ENCODE measurements around the gene DYDC2.

DYDC2 gene

GRCh38 chr10:80315391-80315790 lies 41.2 kb upstream of the DYDC2 start (continued):
- TF ChIP-seq OSR1 (CRISPR knock-in tag; IDR thresholded peaks at IDR 0.05) = no peak
- no peak for TF ChIP-seq ARNTL (CRISPR knock-in tag; IDR thresholded peaks at IDR 0.05; ENCODE audit: borderline replicate concordance, low read depth)
- TF ChIP-seq GLIS3 (CRISPR knock-in tag; IDR thresholded peaks at IDR 0.05) = no peak
- no peak for TF ChIP-seq RARB (CRISPR knock-in tag; IDR thresholded peaks at IDR 0.05)
- TF ChIP-seq PATZ1 (CRISPR knock-in tag; IDR thresholded peaks at IDR 0.05; ENCODE audit: borderline replicate concordance) = no peak
- TF ChIP-seq PPARA (CRISPR knock-in tag; IDR thresholded peaks at IDR 0.05; ENCODE audit: borderline replicate concordance) = no peak
- TF ChIP-seq BACH2 (CRISPR knock-in tag; IDR thresholded peaks at IDR 0.05; ENCODE audit: borderline replicate concordance) = no peak
- TF ChIP-seq ZFP3 (CRISPR knock-in tag; IDR thresholded peaks at IDR 0.05) = no peak

DNA sequence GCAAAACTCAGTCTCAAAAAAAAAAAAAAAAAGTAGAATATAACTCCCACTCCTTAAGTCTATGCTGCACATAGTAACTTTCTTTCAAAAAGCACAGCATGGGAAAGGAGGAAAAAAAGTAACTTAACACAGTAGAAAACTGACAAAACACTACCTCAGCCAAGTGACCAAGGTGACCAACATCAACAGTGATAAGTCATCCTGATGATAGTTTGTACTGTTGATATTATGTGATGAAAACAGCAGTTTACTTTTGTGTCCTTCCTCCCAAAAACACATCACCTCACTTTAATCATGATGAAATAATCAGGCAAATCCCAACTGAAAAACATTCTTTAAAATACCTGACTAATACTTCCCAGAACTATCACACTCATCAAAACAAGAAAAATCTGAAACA lies 37.8 kb upstream of the DYDC2 start:
- TF ChIP-seq GLIS3 (CRISPR knock-in tag; IDR thresholded peaks at IDR 0.05) (no peak), TCF4 (CRISPR knock-in tag; IDR thresholded peaks at IDR 0.05; ENCODE audit: borderline replicate concordance) (no peak), PPARA (CRISPR knock-in tag; IDR thresholded peaks at IDR 0.05; ENCODE audit: borderline replicate concordance) (no peak), ZNF565 (CRISPR knock-in tag; conservative IDR thresholded peaks at IDR 0.05; ENCODE audit: low read depth) (no peak), CSDC2 (CRISPR knock-in tag; IDR thresholded peaks at IDR 0.05) (no peak), POU6F1 (CRISPR knock-in tag; IDR thresholded peaks at IDR 0.05; ENCODE audit: borderline replicate concordance, low read depth) (no peak), ZNF70 (CRISPR knock-in tag; IDR thresholded peaks at IDR 0.05) (no peak), ESRRG (CRISPR knock-in tag; IDR thresholded peaks at IDR 0.05) (no peak), ZFP30 (CRISPR knock-in tag; IDR thresholded peaks at IDR 0.05) (no peak), RARB (CRISPR knock-in tag; IDR thresholded peaks at IDR 0.05) (no peak), ZC3H10 (CRISPR knock-in tag; IDR thresholded peaks at IDR 0.05) (no peak), PATZ1 (CRISPR knock-in tag; IDR thresholded peaks at IDR 0.05; ENCODE audit: borderline replicate concordance) (no peak), ZNF8 (CRISPR knock-in tag; IDR thresholded peaks at IDR 0.05) (no peak), ZFP3 (CRISPR knock-in tag; IDR thresholded peaks at IDR 0.05) (no peak)
- TF ChIP-seq, protein P1, sequence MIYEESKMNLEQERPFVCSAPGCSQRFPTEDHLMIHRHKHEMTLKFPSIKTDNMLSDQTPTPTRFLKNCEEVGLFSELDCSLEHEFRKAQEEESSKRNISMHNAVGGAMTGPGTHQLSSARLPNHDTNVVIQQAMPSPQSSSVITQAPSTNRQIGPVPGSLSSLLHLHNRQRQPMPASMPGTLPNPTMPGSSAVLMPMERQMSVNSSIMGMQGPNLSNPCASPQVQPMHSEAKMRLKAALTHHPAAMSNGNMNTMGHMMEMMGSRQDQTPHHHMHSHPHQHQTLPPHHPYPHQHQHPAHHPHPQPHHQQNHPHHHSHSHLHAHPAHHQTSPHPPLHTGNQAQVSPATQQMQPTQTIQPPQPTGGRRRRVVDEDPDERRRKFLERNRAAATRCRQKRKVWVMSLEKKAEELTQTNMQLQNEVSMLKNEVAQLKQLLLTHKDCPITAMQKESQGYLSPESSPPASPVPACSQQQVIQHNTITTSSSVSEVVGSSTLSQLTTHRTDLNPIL (CRISPR knock-in tag; IDR thresholded peaks at IDR 0.05; ENCODE audit: low read depth) = no peak
- no peak for ATAC-seq

GRCh38 chr10:80319318-80319717 lies 37.3 kb upstream of the DYDC2 start:
- TF ChIP-seq, protein P2, sequence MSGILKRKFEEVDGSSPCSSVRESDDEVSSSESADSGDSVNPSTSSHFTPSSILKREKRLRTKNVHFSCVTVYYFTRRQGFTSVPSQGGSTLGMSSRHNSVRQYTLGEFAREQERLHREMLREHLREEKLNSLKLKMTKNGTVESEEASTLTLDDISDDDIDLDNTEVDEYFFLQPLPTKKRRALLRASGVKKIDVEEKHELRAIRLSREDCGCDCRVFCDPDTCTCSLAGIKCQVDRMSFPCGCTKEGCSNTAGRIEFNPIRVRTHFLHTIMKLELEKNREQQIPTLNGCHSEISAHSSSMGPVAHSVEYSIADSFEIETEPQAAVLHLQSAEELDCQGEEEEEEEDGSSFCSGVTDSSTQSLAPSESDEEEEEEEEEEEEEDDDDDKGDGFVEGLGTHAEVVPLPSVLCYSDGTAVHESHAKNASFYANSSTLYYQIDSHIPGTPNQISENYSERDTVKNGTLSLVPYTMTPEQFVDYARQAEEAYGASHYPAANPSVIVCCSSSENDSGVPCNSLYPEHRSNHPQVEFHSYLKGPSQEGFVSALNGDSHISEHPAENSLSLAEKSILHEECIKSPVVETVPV (CRISPR knock-in tag; IDR thresholded peaks at IDR 0.05) = no peak
- no peak for TF ChIP-seq TOX (CRISPR knock-in tag; IDR thresholded peaks at IDR 0.05; ENCODE audit: borderline replicate concordance)
- TF ChIP-seq ZNF565 (CRISPR knock-in tag; conservative IDR thresholded peaks at IDR 0.05; ENCODE audit: low read depth) = no peak
- TF ChIP-seq CSDC2 (CRISPR knock-in tag; IDR thresholded peaks at IDR 0.05) = no peak
- no peak for ATAC-seq

DNA sequence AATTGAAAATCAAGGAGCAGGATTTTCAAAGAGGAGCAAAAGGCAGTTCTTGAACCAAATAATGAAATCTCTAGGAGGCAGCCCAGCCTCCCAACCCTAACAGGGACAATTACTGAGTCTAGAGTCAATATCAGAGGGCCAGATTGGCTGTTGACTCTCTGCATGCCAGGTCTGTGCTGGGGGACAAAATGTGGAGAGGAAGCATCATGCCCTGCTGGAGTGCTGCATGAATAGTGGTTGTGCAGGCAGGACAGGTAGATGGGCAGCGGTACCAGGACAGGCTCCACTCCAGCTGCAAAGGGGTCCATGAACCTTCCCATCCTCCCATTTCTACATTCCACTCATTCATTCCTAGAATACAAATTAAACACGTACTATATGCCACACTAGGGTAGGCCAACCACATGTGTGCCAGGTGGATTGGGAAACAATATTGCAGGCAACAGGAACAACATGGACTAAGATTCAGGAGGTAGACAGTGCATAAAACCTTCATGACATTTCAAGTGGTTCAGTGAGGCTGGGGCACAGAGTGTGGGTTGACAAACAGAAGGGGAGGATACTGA lies 36.8 kb upstream of the DYDC2 start:
- TF ChIP-seq ESRRG (CRISPR knock-in tag; IDR thresholded peaks at IDR 0.05) (no peak), BACH2 (CRISPR knock-in tag; IDR thresholded peaks at IDR 0.05; ENCODE audit: borderline replicate concordance) (no peak), ARNTL (CRISPR knock-in tag; IDR thresholded peaks at IDR 0.05; ENCODE audit: borderline replicate concordance, low read depth) (no peak), CSDC2 (CRISPR knock-in tag; IDR thresholded peaks at IDR 0.05) (no peak), TOX (CRISPR knock-in tag; IDR thresholded peaks at IDR 0.05; ENCODE audit: borderline replicate concordance) (no peak), ISL1 (CRISPR knock-in tag; IDR thresholded peaks at IDR 0.05) (no peak), ZFP30 (CRISPR knock-in tag; IDR thresholded peaks at IDR 0.05) (no peak), ZNF565 (CRISPR knock-in tag; conservative IDR thresholded peaks at IDR 0.05; ENCODE audit: low read depth) (no peak)

More for the DNA sequence above, 36.8 kb upstream of the DYDC2 start:
- ATAC-seq = no peak
